Skeletal muscle tissue (tissue), 4 donors: ENCODE data around the gene NUP88. TPM values are rescaled to one million over a fixed set of nuclear protein-coding genes. Genes with fewer than 3 reads are reported as not detected.
A peak's percentile ranks its signal among the peaks of the same experiment; 100 is the strongest.

Source experiments
- H3K27ac ChIP-seq: one replicate; pipeline ENCODE4 v1.7.0; 2013; ENCODE audit warnings: mild to moderate bottlenecking, low read depth, low read length, inconsistent platforms
- H3K27me3 ChIP-seq, 3 donors: one replicate each; pipeline ENCODE4 v1.7.0; 2013; ENCODE audit warnings: low read length in 3 of 3; ENCODE audit not compliant: control insufficient read depth in 3 of 3, insufficient read depth in 3 of 3
- H3K36me3 ChIP-seq, 3 donors: one replicate each; pipeline ENCODE4 v1.7.0; 2013; ENCODE audit warnings: low read length in 3 of 3; ENCODE audit not compliant: control insufficient read depth in 3 of 3, insufficient read depth in 3 of 3
- H3K4me1 ChIP-seq, 3 donors: one replicate each; pipeline ENCODE4 v1.7.0; 2013; ENCODE audit warnings: low read length in 3 of 3, mild to moderate bottlenecking in 3 of 3; ENCODE audit not compliant: control insufficient read depth in 3 of 3, insufficient read depth in 3 of 3
- H3K4me3 ChIP-seq, 3 donors: one replicate each; pipeline ENCODE4 v1.7.0; 2013; ENCODE audit warnings: low read length in 3 of 3
- H3K9ac ChIP-seq, 3 donors: one replicate each; pipeline ENCODE4 v1.7.0; 2013; ENCODE audit warnings: low read length in 3 of 3, mild to moderate bottlenecking in 3 of 3, moderate library complexity in 2 of 3, low read depth in 1 of 3
- H3K9me3 ChIP-seq, 3 donors: one replicate each; pipeline ENCODE4 v1.7.0; 2013; ENCODE audit warnings: low read length in 3 of 3; ENCODE audit not compliant: control insufficient read depth in 3 of 3
- total RNA-seq: library from RNA; depleted of rRNA; stranded (reverse); fragments of >200 nt; gene quantifications from one replicate; pipeline ENCODE4 v1.2.3, GENCODE V29; 2014
- donor health status: Osteomylitis.

Gene NUP88
- total RNA-seq, 1 donor from 2014 or later = 46.4 TPM

DNA sequence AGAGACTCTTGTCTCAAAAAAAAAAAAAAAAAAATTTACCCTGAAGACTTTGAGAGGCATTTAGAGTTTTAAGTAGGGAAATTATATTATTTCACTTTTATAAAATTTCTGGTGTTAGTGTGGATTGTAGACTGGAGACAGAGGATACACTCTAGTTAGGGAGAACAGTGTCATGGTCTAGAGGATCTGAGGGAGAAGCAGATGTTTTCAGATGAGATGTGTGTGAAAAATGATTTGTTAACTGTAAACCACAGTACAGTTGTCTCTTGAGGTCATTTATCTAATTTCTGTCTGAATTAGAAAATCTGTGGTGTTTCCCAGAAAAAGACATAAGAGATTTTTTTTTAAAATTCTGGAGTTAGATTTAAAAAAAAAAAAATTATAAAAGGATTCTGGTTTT lies 54.8 kb downstream of the NUP88 start:
- H3K27me3 ChIP-seq = no peaks in the 10 kb centered on the region
- H3K36me3 ChIP-seq = peaks cover 30 to 45% (median 43%) of the 10 kb centered on the region in 3 donors
- H3K9ac ChIP-seq = no peak overlapping the region
- no peak overlapping the region for H3K27ac ChIP-seq
- H3K9me3 ChIP-seq = no peaks in the 10 kb centered on the region
- no peaks in the 10 kb centered on the region for H3K4me1 ChIP-seq
- no peak overlapping the region for H3K4me3 ChIP-seq

DNA sequence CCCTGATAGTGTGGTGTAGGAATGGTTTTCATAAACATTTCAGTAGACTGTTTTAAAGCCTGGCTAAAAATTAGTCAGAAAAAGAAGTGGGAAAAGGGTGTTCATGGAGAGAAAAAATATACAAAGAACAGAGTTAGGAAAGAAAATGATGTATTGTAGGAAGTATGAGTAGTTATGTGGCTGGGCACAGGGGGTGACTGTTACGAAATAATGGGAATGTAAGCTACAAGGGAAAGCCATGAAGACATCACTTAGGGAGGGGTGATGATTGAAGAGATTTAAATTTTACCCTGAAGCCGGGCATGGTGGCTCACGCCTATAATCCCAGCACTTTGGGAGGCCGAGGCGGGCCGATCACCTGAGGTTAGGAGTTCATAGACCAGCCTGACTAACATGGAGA lies 55.3 kb downstream of the NUP88 start:
- Histone ChIP-seq H3K27ac (no peak overlapping the region), H3K27me3 (no peaks in the 10 kb centered on the region), H3K36me3 (peaks cover 30 to 46% (median 45%) of the 10 kb centered on the region in 3 donors), H3K4me1 (no peaks in the 10 kb centered on the region), H3K4me3 (no peak overlapping the region), H3K9ac (no peak overlapping the region), H3K9me3 (no peaks in the 10 kb centered on the region)

DNA sequence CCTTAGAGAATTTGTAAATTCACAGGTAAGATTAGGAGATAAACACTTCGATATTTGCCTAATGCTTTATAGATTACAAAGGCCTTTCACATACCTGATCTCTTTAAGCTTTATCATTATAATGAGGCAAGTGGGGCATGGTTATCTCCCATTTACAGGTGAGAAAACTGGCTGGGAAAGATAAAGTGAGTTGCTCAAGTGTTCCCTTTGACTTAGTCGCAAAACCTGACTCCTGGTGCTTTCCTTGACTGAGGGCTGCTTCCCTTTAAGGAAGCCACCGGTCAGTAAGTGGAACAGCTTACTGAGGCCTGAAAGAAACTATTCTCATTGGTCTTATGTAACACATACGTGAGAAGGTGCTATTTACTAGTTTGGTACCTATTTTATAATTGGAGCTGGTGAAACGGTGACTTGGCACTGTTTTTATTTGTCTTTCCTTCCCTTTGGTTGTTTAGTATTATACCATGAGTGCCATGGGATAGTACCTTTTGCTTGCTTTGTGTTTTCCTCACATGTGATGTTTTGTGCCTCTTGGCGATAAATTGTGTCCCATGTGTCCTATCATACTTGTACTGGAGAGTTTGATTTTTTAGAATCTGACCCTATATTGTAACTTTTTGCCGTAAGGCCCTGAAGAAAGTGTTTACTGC lies 57.2 kb downstream of the NUP88 start:
- Histone ChIP-seq H3K36me3 (peaks cover 33 to 42% (median 40%) of the 10 kb centered on the region in 3 donors), H3K9me3 (no peaks in the 10 kb centered on the region), H3K4me3 (no peak overlapping the region), H3K27ac (no peak overlapping the region), H3K9ac (peak overlapping the region in 1 of 3 donors; percentile 15), H3K27me3 (no peaks in the 10 kb centered on the region), H3K4me1 (no peaks in the 10 kb centered on the region)

DNA sequence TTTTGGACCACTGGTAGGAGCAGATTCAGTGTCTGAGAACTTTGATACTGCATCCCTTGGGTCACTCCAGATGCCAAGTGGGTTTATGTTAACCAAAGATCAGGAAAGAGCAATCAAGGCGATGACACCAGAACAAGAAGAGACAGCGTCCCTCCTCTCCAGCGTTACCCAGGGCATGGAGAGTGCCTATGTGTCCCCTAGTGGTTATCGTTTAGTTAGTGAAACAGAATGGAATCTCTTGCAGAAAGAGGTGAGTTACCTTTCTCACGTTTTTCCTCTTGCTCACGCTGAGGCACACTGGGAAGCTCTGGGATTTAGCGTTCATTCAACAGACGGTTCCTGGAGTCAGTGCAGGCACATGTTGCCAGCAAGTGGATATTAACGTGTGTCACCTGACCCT lies 58.0 kb downstream of the NUP88 start:
- no peaks in the 10 kb centered on the region for H3K4me1 ChIP-seq
- peaks cover 33 to 42% (median 37%) of the 10 kb centered on the region in 3 donors for H3K36me3 ChIP-seq

GRCh38 chr17:5355421-5356129 lies 63.9 kb downstream of the NUP88 start:
- Histone ChIP-seq H3K4me3 (no peak overlapping the region), H3K36me3 (peaks cover 24 to 46% (median 41%) of the 10 kb centered on the region in 3 donors), H3K4me1 (peaks cover 5 to 13% (median 5%) of the 10 kb centered on the region in 3 donors), H3K27ac (peak overlapping the region; percentile 30), H3K27me3 (no peaks in the 10 kb centered on the region), H3K9me3 (no peaks in the 10 kb centered on the region), H3K9ac (peak overlapping the region in 1 of 3 donors; percentile 32)

More for the DNA sequence above, 58.0 kb downstream of the NUP88 start:
- Histone ChIP-seq H3K4me3 (no peak overlapping the region), H3K27me3 (no peaks in the 10 kb centered on the region), H3K9me3 (no peaks in the 10 kb centered on the region), H3K27ac (no peak overlapping the region), H3K9ac (no peak overlapping the region)

DNA sequence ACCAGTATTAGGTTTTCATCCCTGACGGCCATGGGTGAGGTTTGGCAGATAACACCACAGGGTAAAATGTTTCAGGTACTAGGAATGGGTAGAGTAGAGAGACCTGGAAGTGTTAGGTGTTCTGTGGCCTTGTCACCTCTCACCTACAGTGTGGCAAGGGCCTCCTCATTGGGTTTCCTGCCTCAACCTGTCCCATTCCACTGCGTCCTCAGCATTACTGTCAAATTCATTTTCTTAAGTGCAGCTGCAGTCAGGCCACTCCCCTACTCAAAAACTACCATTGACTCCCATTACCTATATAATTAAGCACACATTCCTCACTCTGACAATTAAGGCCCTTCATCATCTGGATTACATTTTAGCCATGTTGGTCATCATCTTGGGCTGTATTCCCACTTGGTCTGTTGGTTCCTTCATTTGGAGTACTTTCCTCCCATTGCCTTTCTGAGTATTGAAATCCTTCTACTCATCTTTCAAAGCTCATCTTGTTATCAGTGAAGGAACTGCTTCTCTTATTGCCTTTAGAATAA lies 64.5 kb downstream of the NUP88 start:
- H3K9me3 ChIP-seq = no peaks in the 10 kb centered on the region
- no peak overlapping the region for H3K27ac ChIP-seq
- H3K36me3 ChIP-seq = peaks cover 22 to 45% (median 41%) of the 10 kb centered on the region in 3 donors
- no peak overlapping the region for H3K9ac ChIP-seq
- H3K4me1 ChIP-seq = peaks cover 5 to 13% (median 5%) of the 10 kb centered on the region in 3 donors
- H3K27me3 ChIP-seq = no peaks in the 10 kb centered on the region
- no peak overlapping the region for H3K4me3 ChIP-seq

- Histone ChIP-seq H3K4me3 (no peak overlapping the region), H3K27ac (no peak overlapping the region), H3K27me3 (no peaks in the 10 kb centered on the region), H3K9me3 (no peaks in the 10 kb centered on the region), H3K9ac (no peak overlapping the region), H3K36me3 (peaks cover 22 to 44% (median 42%) of the 10 kb centered on the region in 3 donors), H3K4me1 (peaks cover 5 to 13% (median 5%) of the 10 kb centered on the region in 3 donors)
These were observed 65.2 kb downstream of the NUP88 start for GRCh38 chr17:5354310-5354709.

DNA sequence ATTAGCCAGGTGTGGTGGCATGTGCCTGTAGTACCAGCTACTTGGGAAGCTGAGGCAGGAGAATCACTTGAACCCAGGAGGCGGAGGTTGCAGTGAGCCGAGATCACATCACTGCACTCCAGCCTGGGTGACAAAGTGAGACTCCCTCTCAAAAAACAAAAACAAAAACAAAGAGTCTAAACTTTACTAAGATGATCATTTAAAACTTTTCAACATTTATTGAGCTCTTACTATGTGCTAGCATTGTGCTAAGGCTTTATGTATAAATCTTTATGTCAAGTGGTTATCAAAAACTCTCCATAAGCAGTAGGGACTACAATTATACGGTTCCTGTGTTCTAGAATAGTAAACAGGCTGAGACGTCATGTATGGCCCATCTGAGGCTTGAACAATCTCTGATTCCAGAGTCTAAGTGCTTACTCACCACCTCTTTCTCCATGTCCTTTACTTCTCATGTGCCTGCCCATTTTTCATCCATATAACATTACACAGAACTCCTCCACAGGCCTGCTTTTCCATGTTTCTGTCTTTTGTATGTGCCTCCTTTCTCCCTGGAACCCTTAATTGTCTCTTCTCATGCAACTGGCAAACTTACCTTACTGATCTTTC lies 66.7 kb downstream of the NUP88 start:
- no peaks in the 10 kb centered on the region for H3K9me3 ChIP-seq
- no peak overlapping the region for H3K27ac ChIP-seq
- H3K36me3 ChIP-seq = peaks cover 18 to 45% (median 45%) of the 10 kb centered on the region in 3 donors
- no peak overlapping the region for H3K9ac ChIP-seq
- H3K27me3 ChIP-seq = no peaks in the 10 kb centered on the region
- H3K4me1 ChIP-seq = peaks cover 5 to 13% (median 5%) of the 10 kb centered on the region in 3 donors
- no peak overlapping the region for H3K4me3 ChIP-seq

DNA sequence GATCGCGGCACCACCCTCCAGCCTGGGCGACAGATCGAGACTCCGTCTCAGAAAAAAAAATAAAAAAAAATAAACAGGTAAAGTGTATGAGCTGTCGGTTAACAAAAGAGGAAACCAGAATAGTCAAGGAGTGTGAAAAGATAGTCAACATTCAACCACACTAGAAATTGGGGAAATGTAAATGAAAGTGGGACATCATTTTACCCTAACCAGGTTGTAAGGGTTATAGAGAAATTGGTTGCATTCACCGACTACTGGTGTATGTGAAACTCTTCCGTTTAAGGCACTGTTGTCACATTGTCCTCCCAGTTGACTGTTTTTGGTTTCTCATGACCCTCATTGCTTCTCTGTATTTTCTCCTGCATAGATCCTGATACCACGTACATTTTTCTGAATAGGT lies 74.5 kb downstream of the NUP88 start:
- Histone ChIP-seq H3K9ac (no peak overlapping the region), H3K27me3 (no peaks in the 10 kb centered on the region), H3K4me1 (no peaks in the 10 kb centered on the region), H3K27ac (no peak overlapping the region), H3K36me3 (peaks cover 16 to 39% (median 34%) of the 10 kb centered on the region in 3 donors), H3K9me3 (no peaks in the 10 kb centered on the region), H3K4me3 (no peak overlapping the region)
